Lower lobe of right lung (tissue), 2 donors: ENCODE measurements around the gene FEZF2. TPM values are rescaled to one million over a fixed set of nuclear protein-coding genes. Genes with fewer than 3 reads are reported as not detected.

Experiments
- ATAC-seq, 2 donors: fragments of 200-7000 bp; cut with Tn5 transposase; one replicate each; pipeline ENCODE4 v1.9.1; 2020 to 2022; ENCODE audit warnings: mild to moderate bottlenecking in 2 of 2, moderate library complexity in 2 of 2
- DNase-seq: peaks from one replicate; pipeline ENCODE4 v3.0.0-alpha.2; 2020
- H3K27ac ChIP-seq: fragments of 200-600 bp; one replicate; pipeline ENCODE4 v1.8.0; 2022
- H3K27me3 ChIP-seq: fragments of 200-600 bp; one replicate; pipeline ENCODE4 v1.8.0; 2022; ENCODE audit warnings: low read depth
- H3K36me3 ChIP-seq: fragments of 200-600 bp; one replicate; pipeline ENCODE4 v1.8.0; 2022; ENCODE audit warnings: mild to moderate bottlenecking
- H3K4me1 ChIP-seq: fragments of 200-600 bp; one replicate; pipeline ENCODE4 v1.8.0; 2022
- H3K4me3 ChIP-seq: fragments of 200-600 bp; one replicate; pipeline ENCODE4 v1.8.0; 2022; ENCODE audit warnings: mild to moderate bottlenecking
- H3K9me3 ChIP-seq: fragments of 200-600 bp; one replicate; pipeline ENCODE4 v1.8.0; 2022
- intact Hi-C: fragments of 100-400 bp; cut with DNase I; formaldehyde crosslinking; loops from one replicate; pipeline ENCODE4 v1.11.0; 2022
- total RNA-seq: library from RNA; stranded (reverse); fragmentation: NEBNext Ultra II Directional; extraction: Animal tissue kit (Norgen Biotek cat#: 25700); gene quantifications from one replicate; pipeline ENCODE4 v1.2.1, GENCODE V29; 2021
- TF ChIP-seq, protein P1 (sequence below): fragments of 200-600 bp; IDR thresholded peaks from one replicate; pipeline ENCODE4 v1.8.0; 2022; ENCODE audit warnings: antibody characterized with exemption, mild to moderate bottlenecking
- donor health status: DM: no; HTN: yes; CAD: no; lungs with severe emphysema.

The FEZF2 gene
- total RNA-seq, 1 donor from 2014 or later, result not detected

DNA sequence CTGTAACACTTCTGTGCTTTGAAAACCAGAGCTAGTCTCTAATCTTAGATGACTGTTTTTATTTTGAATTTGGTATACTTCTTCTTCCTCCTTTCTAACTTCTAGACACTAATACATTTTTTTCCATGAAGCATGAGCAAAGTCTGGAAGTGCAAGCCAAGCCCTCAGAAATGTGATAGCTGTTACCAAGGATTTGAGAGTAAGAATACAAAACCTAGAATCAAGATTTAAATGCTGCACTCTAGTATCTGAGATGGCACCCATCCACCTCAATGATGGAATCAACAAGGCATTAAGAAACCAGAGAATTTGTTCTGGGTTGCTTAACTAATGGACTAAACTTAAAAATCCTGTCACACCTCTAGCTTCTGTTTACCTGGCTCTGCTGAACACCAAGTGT, 9.2 kb downstream of the FEZF2 start:
- intact Hi-C loops, result no loop called here
- DNase-seq (no peak), ATAC-seq (no peak)
- Histone ChIP-seq H3K27me3 (peaks cover 41% of the 10 kb centered on the region), H3K9me3 (no peaks in the 10 kb centered on the region), H3K27ac (no peak overlapping the region), H3K36me3 (no peaks in the 10 kb centered on the region), H3K4me1 (peaks cover 9% of the 10 kb centered on the region), H3K4me3 (no peak overlapping the region)
- TF ChIP-seq, protein P1, sequence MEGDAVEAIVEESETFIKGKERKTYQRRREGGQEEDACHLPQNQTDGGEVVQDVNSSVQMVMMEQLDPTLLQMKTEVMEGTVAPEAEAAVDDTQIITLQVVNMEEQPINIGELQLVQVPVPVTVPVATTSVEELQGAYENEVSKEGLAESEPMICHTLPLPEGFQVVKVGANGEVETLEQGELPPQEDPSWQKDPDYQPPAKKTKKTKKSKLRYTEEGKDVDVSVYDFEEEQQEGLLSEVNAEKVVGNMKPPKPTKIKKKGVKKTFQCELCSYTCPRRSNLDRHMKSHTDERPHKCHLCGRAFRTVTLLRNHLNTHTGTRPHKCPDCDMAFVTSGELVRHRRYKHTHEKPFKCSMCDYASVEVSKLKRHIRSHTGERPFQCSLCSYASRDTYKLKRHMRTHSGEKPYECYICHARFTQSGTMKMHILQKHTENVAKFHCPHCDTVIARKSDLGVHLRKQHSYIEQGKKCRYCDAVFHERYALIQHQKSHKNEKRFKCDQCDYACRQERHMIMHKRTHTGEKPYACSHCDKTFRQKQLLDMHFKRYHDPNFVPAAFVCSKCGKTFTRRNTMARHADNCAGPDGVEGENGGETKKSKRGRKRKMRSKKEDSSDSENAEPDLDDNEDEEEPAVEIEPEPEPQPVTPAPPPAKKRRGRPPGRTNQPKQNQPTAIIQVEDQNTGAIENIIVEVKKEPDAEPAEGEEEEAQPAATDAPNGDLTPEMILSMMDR, result no peak

DNA sequence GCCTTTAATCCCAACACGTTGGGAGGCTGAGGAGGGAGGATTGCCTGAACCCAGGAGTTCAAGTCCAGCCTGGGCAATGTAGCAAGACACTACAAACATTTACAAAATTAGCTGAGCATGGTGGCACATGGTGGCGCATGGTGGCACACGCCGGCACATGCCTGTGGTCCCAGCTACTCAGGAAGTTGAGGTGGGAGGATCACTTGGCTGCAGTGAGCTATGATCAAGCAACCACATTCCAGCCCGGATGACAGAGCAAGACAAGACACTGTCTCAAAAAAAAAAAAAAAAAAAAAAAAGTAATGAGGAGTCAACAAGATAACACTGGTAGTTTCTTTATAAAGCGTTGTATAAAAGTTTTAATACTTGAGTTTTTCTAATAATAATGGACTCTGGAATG, 10.1 kb downstream of the FEZF2 start:
- DNase-seq (no peak), ATAC-seq (no peak)
- Histone ChIP-seq H3K36me3 (no peaks in the 10 kb centered on the region), H3K27ac (no peak overlapping the region), H3K27me3 (peaks cover 32% of the 10 kb centered on the region), H3K9me3 (no peaks in the 10 kb centered on the region), H3K4me3 (no peak overlapping the region), H3K4me1 (no peaks in the 10 kb centered on the region)
- TF ChIP-seq, protein P1, result no peak
- intact Hi-C loops, result no loop called here

DNA sequence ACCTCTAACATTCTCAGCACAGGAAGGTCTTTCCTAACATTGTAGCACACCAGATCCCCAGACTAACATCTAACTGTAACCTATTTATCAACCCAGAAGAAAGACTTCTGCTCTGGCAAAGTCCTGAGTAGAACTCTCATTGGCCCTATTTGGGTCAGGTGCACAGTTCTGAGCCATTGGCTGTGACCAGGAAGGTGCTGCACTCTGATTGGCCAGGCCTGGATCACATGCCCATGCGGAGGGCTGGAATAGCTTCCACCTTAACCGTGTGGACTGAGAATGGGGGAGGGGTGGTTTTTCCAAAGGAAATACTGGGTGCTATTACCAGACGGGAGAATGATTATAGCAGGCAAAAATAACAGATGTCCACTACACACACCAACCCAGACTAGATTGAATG, 11.5 kb downstream of the FEZF2 start:
- Histone ChIP-seq H3K4me1 (no peaks in the 10 kb centered on the region), H3K36me3 (no peaks in the 10 kb centered on the region), H3K9me3 (no peaks in the 10 kb centered on the region), H3K4me3 (no peak overlapping the region), H3K27ac (no peak overlapping the region), H3K27me3 (peaks cover 18% of the 10 kb centered on the region)
- intact Hi-C loops, result no loop called here
- ATAC-seq, result no peak
- DNase-seq, result no peak
- TF ChIP-seq, protein P1, result no peak

DNA sequence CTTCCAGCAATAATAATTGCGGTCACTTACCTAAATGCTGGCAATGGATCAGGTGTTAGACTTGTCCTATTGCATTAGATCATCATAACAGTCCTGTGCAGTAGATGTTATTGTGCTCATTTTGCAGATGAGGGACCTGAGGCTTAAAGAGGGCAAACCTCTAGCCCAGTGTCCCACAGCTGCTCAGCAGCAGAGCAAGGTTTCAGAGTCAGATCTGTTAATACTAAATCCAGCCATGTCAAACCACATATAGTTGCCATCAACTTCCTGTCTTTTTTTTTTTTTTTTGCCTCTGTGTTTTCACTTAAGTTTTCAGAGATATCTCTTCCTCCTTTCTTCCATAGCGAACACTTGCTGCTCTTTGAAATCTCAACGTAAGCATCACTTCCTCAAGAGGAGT, 12.1 kb downstream of the FEZF2 start:
- Histone ChIP-seq H3K4me1 (no peaks in the 10 kb centered on the region), H3K27me3 (peaks cover 12% of the 10 kb centered on the region), H3K4me3 (no peak overlapping the region), H3K27ac (no peak overlapping the region), H3K9me3 (no peaks in the 10 kb centered on the region), H3K36me3 (no peaks in the 10 kb centered on the region)
- intact Hi-C loops, result no loop called here
- DNase-seq, result no peak
- ATAC-seq, result no peak
- TF ChIP-seq, protein P1, result no peak

DNA sequence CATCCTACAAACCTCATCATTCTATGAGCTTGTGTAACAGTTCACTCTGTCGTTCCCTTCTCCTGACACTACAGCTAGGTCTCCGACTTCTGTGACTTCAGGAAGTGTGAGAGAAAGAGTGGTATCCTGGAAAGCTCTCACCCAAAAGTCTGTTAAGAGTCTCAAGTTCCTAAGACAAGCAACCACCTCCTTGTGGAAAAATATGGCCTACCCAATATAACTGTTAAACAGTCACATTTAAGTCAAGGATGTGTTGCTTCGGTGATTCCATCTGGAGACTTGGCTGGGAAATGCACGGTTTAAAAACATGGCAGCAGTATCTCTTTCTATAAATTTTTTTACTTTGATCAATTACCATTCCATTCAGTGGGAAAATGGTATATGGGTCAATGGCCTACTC, 13.8 kb downstream of the FEZF2 start:
- H3K9me3 ChIP-seq, result no peaks in the 10 kb centered on the region
- intact Hi-C loops, result no loop called here
- no peak overlapping the region for H3K4me3 ChIP-seq
- H3K27ac ChIP-seq, result no peak overlapping the region
- no peak for ATAC-seq
- no peak for DNase-seq
- TF ChIP-seq, protein P1, result no peak
- H3K4me1 ChIP-seq, result no peaks in the 10 kb centered on the region
- no peaks in the 10 kb centered on the region for H3K27me3 ChIP-seq
- no peaks in the 10 kb centered on the region for H3K36me3 ChIP-seq

DNA sequence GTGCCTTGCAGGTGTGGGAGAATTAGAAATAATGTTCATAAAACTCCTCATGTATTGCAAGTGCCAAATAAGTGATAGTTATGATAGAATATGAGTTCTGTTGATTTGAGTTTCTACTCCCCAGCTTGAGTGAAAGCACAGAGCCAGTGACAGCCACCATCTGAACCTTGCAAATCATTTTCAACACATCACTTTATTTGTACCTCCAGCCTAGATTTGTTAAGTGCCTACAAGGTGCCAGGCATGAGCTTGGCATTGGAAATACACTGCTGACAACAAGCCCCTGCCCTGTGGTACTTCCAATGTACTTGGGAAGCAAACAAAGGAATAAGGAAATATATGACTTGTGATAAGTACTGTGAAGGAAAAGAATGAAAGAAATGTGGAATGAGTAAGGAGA, 17.0 kb downstream of the FEZF2 start:
- Histone ChIP-seq H3K9me3 (no peaks in the 10 kb centered on the region), H3K27ac (no peak overlapping the region), H3K4me1 (no peaks in the 10 kb centered on the region), H3K4me3 (no peak overlapping the region), H3K36me3 (no peaks in the 10 kb centered on the region), H3K27me3 (no peaks in the 10 kb centered on the region)
- ATAC-seq (no peak), DNase-seq (no peak)
- intact Hi-C loops, result no loop called here
- TF ChIP-seq, protein P1, result no peak
